HL-60 (cell line): ENCODE results near the gene RNF14.

Source experiments
- CTCF ChIP-seq: IDR thresholded peaks from one replicate; pipeline ENCODE4 v1.5.1; 2011; ENCODE audit warnings: low read length, control low read depth, inconsistent platforms; ENCODE audit not compliant: insufficient read depth
- POLR2AphosphoS5 ChIP-seq: IDR thresholded peaks from 2 replicates; pipeline ENCODE4 v1.6.1; 2012; ENCODE audit warnings: low read depth

GRCh38 chr5:142007237-142007544 lies 38.3 kb downstream of the RNF14 start:
- TF ChIP-seq CTCF (no peak), POLR2AphosphoS5 (no peak)
